Measurements from ENCODE around the gene EZH2. TPM values are rescaled to one million over a fixed set of nuclear protein-coding genes. Genes with fewer than 3 reads are reported as not detected.

The EZH2 gene
- total RNA-seq (2014; rRNA removed; shearing (Covaris generic)), result 18.4 and 19.2 TPM in 2 replicates

DNA sequence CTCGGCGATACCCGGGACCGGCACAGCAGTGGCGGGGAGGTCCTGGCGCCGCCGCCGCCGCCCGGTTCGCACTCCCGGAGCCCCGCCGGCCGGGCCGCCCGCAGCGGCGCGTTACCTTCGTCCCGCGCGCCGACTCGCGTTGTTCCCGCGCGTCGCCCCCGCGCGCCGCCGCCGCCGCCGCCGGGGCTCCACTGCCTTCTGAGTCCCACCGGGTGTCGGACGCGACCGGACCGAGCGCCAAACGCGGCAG lies at the start of gene EZH2:
Gene EZH2, minus strand, starts transcription at position 243 of the 250 bp plus-strand sequence. CDS start 36,993 bp downstream, outside the sequence.
- H3K27me3 ChIP-seq (ENCODE audit: control insufficient read depth, insufficient read depth, low read length), result no peaks in the 10 kb centered on the region
- peak within 1 kb of the TSS; percentile 78 for H3K4me3 ChIP-seq (ENCODE audit: insufficient read depth, low read depth, low read length)
- H3K36me3 ChIP-seq (replicated peaks; ENCODE audit: control insufficient read depth, insufficient read depth, low read length), result no peaks in the 10 kb centered on the region
- DNase-seq, result no peak

DNA sequence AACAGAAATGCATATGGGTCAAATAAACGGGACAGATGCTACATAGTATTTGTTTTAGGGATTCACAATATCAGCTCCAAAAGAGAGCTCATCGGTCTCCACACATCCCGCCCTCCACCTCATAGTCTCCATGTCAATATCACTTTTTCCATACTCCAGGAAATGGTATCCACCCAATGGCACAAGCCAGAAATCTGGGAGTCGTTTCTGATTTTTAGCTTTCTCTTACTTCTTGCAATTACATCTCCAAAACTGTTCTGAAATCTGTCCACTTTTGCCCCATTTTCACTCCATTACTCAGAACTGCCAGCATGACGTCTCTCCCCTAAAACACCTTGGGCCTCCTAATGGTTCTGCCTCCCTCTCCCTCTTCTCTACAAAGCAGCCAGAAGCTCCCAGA lies 47.4 kb upstream of the EZH2 start:
- no peak overlapping the region for H3K4me3 ChIP-seq (ENCODE audit: insufficient read depth, low read depth, low read length)

DNA sequence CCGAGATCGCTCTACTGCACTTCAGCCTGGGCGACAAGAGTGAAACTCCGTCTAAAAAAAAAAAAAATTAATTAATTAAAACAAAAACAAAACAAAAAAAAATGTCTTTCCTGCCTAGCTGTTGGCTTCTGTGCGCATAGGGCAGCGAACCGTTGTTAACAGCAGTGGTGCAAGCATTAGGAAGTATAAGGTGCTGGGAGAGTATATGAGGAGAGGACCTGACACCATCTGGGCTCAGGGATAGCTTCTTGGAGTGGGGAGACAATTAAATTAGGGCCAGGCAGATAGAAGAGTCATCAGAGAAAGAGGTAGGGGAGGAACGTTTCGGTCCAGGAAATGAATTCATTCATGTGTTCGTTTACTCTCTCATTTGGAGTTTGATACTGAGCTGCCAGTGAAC lies 46.2 kb upstream of the EZH2 start:
- no peak for DNase-seq
- no peaks in the 10 kb centered on the region for H3K36me3 ChIP-seq (replicated peaks; ENCODE audit: control insufficient read depth, insufficient read depth, low read length)
- H3K27me3 ChIP-seq (ENCODE audit: control insufficient read depth, insufficient read depth, low read length), result no peaks in the 10 kb centered on the region
- H3K4me3 ChIP-seq (ENCODE audit: insufficient read depth, low read depth, low read length), result no peak overlapping the region

More for the DNA sequence above, 47.4 kb upstream of the EZH2 start:
- Histone ChIP-seq H3K27me3 (ENCODE audit: control insufficient read depth, insufficient read depth, low read length) (no peaks in the 10 kb centered on the region), H3K36me3 (replicated peaks; ENCODE audit: control insufficient read depth, insufficient read depth, low read length) (no peaks in the 10 kb centered on the region)
- DNase-seq, result no peak

DNA sequence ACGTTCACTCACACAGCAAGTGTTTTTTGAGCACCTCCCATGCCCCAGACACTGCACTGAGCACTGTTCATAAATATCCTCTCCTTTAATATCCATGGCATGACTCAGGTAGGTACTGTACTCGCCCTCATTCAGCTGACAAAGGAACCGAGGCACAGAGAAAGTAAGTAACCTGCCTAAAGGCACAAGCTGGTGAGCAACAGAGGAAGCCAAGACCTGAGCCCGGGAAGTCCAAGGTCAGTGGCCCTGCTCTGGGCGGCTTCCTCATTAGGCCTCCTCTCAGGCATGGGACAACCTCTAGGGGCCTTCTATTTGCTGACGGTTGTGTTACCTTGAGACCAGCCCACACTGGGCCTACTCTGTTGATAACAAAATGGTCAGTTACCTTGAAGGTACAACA lies 45.1 kb upstream of the EZH2 start:
- H3K36me3 ChIP-seq (replicated peaks; ENCODE audit: control insufficient read depth, insufficient read depth, low read length), result no peaks in the 10 kb centered on the region
- no peak for DNase-seq
- H3K4me3 ChIP-seq (ENCODE audit: insufficient read depth, low read depth, low read length), result no peak overlapping the region
- H3K27me3 ChIP-seq (ENCODE audit: control insufficient read depth, insufficient read depth, low read length), result no peaks in the 10 kb centered on the region

DNA sequence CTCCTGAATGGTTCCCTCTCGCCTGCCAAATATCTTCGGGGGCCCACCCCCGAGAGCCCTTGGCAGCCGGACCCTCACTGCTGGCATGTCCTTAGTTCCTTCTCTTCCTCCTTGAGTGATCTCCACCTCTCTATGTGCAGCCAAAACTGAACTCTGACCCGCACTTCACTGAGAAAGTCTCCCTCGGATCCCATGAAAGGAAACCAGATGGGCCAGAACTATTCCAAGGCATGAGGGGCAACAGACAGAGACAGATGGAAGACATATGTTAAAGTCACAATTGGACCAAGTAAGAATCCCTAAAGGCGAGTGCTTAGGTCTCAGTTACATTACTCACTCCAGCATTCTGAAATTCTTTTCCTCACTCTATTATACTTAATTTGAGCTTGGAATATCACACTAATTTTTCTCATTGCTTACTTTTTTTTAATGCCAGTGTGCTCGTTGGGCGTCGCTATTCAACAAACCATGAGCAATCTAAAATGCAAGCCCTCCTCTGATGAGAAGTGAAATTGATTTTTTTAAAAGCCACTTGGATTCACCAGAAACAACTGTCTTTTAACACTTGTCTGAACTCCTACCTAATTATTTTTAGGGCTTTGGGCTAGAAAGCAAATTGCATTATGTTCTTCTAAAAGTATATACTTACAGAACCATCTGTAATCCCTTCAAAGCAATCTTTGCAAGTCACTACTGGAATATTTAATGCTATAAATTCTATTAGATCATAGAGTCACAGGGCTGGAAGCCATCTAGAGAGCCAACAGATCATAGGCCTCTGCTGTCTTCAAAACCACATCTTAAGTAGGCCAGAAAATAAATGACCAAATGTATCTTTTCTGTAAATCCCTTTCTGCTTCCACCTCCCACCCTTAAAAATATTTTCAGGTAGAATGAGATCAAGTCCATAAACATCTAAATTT lies 43.3 kb upstream of the EZH2 start:
- H3K36me3 ChIP-seq (replicated peaks; ENCODE audit: control insufficient read depth, insufficient read depth, low read length), result no peaks in the 10 kb centered on the region
- DNase-seq, result no peak
- no peaks in the 10 kb centered on the region for H3K27me3 ChIP-seq (ENCODE audit: control insufficient read depth, insufficient read depth, low read length)
- no peak overlapping the region for H3K4me3 ChIP-seq (ENCODE audit: insufficient read depth, low read depth, low read length)

DNA sequence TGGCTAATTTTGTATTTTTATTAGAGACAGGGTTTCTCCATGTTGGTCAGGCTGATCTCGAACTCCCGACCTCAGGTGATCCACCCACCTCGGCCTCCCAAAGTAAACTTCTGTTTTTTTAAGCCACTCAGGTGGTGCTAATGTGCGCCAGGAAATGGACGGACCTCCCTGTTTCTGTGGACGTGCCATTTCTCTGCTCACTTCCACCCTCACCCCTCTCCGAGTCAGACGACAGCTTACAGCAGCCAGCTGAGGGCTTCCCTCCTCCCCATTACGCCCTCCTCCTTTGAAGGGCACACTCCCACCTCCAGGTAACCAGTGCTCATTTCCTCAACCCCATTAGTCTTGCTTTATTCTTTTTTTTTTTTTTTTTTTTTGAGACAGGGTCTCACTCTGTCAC lies 41.7 kb upstream of the EZH2 start:
- DNase-seq, result no peak
- no peak overlapping the region for H3K4me3 ChIP-seq (ENCODE audit: insufficient read depth, low read depth, low read length)
- no peaks in the 10 kb centered on the region for H3K36me3 ChIP-seq (replicated peaks; ENCODE audit: control insufficient read depth, insufficient read depth, low read length)
- no peaks in the 10 kb centered on the region for H3K27me3 ChIP-seq (ENCODE audit: control insufficient read depth, insufficient read depth, low read length)

DNA sequence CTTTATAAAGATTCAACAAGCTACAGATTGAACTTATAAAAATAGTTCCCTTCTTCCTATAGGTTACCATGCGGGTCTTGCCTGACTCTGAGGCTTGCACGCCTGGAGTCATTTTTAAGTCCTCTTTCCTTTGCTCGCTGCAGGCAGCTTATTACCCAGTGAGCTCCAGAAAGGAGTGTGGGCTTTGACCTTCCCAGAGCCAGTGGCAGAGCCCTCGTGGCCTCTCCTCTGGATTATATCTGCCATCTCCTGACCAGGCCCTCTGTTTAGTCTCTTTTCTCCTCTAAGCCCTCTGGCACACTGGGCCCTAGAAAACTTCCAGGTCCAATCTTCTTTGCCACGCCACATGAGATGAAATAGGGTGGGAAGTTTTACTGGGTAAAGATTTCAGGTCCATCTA lies 39.9 kb upstream of the EZH2 start:
- Histone ChIP-seq H3K27me3 (ENCODE audit: control insufficient read depth, insufficient read depth, low read length) (no peaks in the 10 kb centered on the region), H3K4me3 (ENCODE audit: insufficient read depth, low read depth, low read length) (no peak overlapping the region), H3K36me3 (replicated peaks; ENCODE audit: control insufficient read depth, insufficient read depth, low read length) (no peaks in the 10 kb centered on the region)
- DNase-seq, result no peak

DNA sequence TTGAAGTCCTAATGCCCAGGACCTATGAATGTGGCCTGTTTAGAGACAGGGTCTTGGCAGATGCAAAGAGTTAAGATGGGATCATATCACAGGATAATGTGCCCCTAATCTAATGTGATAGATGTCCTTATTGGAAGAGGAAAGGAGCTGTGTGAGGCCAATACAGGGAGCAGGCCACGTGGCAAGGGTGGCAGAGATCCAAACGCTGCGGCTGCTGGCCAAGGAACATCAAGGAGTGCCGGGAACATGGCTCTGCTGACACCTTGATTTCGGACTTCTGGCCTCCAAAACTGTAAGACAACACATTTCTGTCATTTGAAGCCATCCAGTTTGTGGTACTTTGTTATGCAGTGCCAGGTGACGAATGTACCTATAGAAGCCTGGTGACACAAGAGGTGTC lies 37.7 kb upstream of the EZH2 start:
- H3K27me3 ChIP-seq (ENCODE audit: control insufficient read depth, insufficient read depth, low read length), result no peaks in the 10 kb centered on the region
- H3K36me3 ChIP-seq (replicated peaks; ENCODE audit: control insufficient read depth, insufficient read depth, low read length), result no peaks in the 10 kb centered on the region
- no peak for DNase-seq
- no peak overlapping the region for H3K4me3 ChIP-seq (ENCODE audit: insufficient read depth, low read depth, low read length)

DNA sequence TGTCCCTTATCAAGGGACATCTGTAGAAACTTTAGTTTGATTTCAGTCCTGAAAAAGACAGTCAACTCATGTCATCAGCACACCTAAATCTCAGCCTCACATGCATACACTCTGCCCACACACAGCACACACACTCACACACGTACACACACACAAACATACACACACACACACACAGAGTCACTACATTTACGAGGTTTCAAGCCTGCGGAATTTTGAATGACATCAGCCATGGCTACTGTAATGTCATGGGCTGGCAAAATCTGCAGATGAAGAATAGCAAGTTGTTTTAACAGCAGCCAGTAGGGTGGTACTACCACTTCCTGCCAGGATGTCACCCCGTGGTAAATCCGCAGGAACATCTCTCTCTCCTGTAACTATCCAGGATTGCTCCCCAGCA lies 37.1 kb upstream of the EZH2 start:
- no peaks in the 10 kb centered on the region for H3K27me3 ChIP-seq (ENCODE audit: control insufficient read depth, insufficient read depth, low read length)
- H3K4me3 ChIP-seq (ENCODE audit: insufficient read depth, low read depth, low read length), result no peak overlapping the region

DNA sequence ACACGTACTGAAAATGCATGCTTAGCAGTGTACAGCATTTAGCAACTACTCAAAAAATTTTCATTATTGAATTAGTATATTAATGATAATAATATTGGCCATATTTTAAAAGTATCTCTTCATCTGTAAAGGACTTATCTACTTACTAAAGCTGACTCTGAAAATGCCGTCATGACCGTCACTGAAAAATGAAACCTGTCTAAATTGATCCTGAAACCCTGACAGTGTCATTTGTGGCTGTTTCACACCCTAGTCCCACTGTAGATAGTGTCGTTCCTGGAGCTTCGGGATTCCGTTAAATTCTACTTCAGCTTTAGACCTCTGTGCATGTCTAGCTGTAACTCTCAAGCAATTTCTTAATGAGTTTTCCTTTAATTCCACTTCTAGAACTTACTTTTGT lies 35.8 kb upstream of the EZH2 start:
- H3K4me3 ChIP-seq (ENCODE audit: insufficient read depth, low read depth, low read length), result no peak overlapping the region
- no peaks in the 10 kb centered on the region for H3K27me3 ChIP-seq (ENCODE audit: control insufficient read depth, insufficient read depth, low read length)
- DNase-seq, result no peak
- H3K36me3 ChIP-seq (replicated peaks; ENCODE audit: control insufficient read depth, insufficient read depth, low read length), result no peaks in the 10 kb centered on the region

More for the DNA sequence above, 37.1 kb upstream of the EZH2 start:
- H3K36me3 ChIP-seq (replicated peaks; ENCODE audit: control insufficient read depth, insufficient read depth, low read length), result no peaks in the 10 kb centered on the region
- DNase-seq, result no peak

DNA sequence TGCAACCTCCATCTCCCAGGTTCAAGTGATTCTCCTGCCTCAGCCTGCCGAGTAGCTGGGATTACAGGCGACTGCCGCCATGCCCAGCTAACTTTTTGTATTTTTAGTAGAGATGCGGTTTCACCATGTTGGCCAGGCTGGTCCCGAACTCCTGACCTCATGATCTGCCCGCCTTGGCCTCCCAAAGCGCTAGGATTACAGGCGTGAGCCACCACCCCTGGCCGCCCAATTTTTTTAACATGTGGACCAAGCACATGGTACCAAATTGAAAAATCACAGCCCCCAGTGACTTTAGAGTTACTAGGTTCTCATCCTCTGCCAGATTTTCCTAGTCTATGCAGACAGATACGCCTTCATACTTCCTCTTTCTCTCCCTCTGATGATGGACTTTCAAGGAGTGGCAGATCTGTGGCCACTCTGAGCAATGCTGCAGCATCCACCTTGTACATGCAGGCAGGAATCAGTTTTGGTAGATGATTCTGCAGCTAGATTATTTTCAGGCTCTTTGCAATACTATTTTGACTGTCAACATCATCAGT lies 34.0 kb upstream of the EZH2 start:
- Histone ChIP-seq H3K27me3 (ENCODE audit: control insufficient read depth, insufficient read depth, low read length) (no peaks in the 10 kb centered on the region), H3K4me3 (ENCODE audit: insufficient read depth, low read depth, low read length) (no peak overlapping the region), H3K36me3 (replicated peaks; ENCODE audit: control insufficient read depth, insufficient read depth, low read length) (no peaks in the 10 kb centered on the region)
- no peak for DNase-seq

DNA sequence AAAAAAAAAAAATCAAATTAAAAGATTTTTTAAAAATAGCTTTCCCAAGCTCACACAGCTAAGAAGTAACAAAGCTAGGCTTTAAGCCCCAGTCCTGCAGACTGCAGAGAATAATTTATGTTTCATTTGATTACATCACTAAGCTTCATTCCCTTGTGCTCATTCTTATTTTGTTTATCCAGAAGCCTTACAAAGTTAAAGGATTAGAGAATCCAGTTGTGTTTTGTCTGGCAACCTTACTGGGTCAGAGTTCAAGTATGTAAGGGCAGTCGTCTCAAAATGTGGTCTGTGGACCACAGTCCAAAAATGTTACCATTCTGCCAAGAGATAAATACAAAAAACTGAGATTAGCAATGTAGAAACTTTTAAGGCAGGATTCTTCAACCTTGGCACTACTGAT lies 32.1 kb upstream of the EZH2 start:
- DNase-seq, result no peak
- H3K4me3 ChIP-seq (ENCODE audit: insufficient read depth, low read depth, low read length), result no peak overlapping the region
- H3K36me3 ChIP-seq (replicated peaks; ENCODE audit: control insufficient read depth, insufficient read depth, low read length), result no peaks in the 10 kb centered on the region
- no peaks in the 10 kb centered on the region for H3K27me3 ChIP-seq (ENCODE audit: control insufficient read depth, insufficient read depth, low read length)

DNA sequence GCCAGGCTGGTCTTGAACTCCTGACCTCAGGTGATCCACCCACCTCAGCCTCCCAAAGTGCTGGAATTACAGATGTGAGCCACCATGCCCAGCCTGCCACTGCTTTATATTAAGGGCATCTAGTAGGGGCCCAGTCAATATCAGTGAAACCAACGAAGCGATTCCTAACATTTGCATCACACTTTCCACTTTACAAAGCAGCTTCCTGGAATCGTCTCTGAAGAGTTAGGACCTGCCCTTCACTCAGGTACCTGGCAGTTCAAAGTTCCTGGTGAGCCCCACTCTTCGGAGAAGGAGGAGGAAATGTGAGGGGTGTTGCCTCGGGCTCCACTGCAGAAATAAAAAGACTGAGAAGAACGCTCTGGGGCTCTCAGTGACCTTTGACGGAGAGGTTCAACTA lies 31.1 kb upstream of the EZH2 start:
- no peaks in the 10 kb centered on the region for H3K36me3 ChIP-seq (replicated peaks; ENCODE audit: control insufficient read depth, insufficient read depth, low read length)
- no peak overlapping the region for H3K4me3 ChIP-seq (ENCODE audit: insufficient read depth, low read depth, low read length)
- DNase-seq, result no peak
- no peaks in the 10 kb centered on the region for H3K27me3 ChIP-seq (ENCODE audit: control insufficient read depth, insufficient read depth, low read length)

DNA sequence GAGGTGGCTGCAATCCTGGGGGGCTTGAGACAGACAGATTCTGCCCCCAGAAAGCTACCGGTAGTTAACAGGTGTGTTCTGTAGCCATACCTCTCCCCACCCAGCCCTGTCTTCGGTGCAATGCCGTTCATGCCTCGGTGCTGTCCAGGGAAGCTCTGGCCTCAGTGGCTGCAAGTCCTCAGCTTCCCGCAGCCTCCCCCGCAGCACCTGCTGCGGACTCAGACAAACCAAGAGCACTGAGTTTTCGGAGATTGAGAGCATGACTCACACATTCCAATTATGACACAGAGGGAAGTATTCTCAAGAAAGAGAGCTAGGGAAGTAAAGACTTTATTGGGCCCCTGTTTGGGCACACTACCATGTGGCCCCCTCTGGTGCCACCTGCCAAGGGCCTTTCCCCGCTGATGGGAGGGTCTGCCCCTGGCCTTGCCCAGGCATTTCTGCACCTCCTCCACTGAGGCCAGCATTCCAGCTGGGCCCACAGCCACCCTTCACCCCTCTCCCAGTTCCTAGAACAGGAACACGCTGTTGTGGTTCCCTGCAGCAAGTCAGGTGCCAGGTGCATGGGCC lies 30.2 kb upstream of the EZH2 start:
- Histone ChIP-seq H3K36me3 (replicated peaks; ENCODE audit: control insufficient read depth, insufficient read depth, low read length) (no peaks in the 10 kb centered on the region), H3K4me3 (ENCODE audit: insufficient read depth, low read depth, low read length) (no peak overlapping the region), H3K27me3 (ENCODE audit: control insufficient read depth, insufficient read depth, low read length) (no peaks in the 10 kb centered on the region)
- no peak for DNase-seq

DNA sequence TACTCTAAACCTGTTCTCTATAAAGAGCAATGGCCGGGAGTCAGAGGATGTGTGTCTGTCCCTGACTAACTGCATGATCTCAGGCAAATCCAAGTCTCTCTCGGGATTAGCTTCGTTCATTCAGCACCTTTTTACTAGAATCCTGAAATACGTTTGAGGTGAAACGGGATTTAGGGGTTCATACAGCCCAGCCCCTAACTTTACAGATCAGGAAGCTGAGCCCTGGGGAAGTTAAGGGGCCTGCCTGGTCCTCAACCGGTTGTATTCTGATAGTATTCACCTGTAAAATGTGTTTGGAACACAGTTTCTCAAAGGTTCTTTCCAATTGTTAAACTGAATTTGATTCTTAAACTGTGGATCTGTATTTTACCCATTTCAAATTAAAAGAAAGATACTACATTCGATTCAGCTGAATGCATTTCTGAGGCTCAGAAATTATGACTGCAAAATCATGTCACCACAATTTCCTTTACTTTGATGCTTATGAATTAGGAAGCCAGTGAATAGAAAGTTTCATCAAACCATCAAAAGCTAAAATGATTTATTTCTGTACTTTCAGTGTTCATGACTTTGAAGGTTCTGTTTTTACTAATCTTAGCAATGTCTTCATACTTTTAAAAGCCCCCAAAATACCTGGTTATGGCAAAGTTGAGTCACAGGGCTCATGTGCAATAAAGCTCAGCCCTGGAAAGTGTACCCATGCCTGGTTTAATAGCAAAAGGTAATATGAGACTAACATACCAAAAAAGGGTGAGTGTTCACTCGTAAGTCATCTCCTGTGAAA lies 28.9 kb upstream of the EZH2 start:
- Histone ChIP-seq H3K4me3 (ENCODE audit: insufficient read depth, low read depth, low read length) (no peak overlapping the region), H3K36me3 (replicated peaks; ENCODE audit: control insufficient read depth, insufficient read depth, low read length) (no peaks in the 10 kb centered on the region), H3K27me3 (ENCODE audit: control insufficient read depth, insufficient read depth, low read length) (no peaks in the 10 kb centered on the region)
- no peak for DNase-seq
